GM18505 (cell line): ENCODE measurements around the gene HMCN1.

Experiments
- ATAC-seq: cut with Tn5 transposase; IDR thresholded peaks from one replicate; pipeline ENCODE4 v1.9.1; 2021; ENCODE audit not compliant: unreplicated experiment
- POLR2A ChIP-seq: IDR thresholded peaks from 4 replicates; pipeline ENCODE4 v1.6.1; 2011; ENCODE audit warnings: borderline replicate concordance; ENCODE audit not compliant: insufficient read depth, insufficient read length; ENCODE audit errors: extremely low read depth

Gene HMCN1

DNA sequence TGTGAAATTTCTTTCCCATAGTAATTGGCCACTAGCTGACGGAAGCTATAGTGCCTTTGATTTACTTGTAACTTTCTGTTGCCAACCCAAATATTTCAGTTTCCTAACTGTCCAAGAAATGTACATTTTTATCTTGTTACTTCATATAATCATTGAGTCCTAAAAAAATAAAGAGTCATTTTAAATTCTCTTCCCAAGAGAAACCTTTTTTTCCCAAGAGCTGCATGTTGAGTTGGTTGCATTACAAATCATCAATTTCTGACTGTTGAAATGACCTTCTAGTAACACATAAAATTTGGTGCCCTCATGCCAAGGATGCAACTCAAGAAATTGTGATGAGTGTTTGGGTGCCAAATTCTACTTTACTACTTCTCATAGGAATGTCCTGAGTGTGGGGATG, 61.0 kb downstream of the HMCN1 start:
- no peak for TF ChIP-seq POLR2A
- ATAC-seq: no peak

DNA sequence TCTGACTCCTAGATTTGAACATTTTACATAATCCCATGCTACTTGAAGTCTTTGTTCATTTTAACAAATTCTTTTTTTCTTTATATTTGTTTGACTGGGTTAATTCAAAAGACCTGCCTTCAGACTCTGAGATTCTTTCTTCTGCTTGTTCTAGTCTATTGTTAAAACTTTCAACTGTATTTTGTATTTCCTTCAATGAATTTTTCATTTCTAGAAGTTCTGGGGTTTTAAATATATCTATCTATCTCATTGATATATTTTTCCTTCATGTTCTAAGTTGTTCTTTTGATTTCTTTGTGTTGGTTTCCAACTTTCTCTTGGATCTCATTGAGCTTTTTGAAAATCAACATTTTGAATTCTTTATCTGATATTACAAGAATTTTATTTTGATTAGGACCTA, 64.3 kb downstream of the HMCN1 start:
- no peak for ATAC-seq
- TF ChIP-seq POLR2A: no peak

DNA sequence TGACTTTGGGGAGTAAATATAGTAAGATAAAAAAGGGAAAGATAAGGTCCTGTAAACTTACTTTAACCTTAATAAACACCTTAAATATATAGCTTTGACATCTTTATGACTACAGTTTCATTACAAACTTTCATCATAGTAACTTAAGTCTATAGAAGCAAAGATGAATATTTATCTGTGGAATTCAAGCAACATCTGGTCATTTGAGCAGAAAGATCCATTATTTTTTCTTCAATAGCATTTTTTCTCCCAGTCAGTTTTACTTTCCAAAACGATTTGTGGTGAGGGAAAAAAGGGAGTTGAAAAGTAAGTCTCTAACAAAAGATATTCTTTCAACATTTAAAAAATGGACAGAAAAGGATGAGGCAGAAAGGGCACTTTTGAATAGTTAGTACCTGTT, 69.0 kb downstream of the HMCN1 start:
- no peak for ATAC-seq
- TF ChIP-seq POLR2A: no peak

DNA sequence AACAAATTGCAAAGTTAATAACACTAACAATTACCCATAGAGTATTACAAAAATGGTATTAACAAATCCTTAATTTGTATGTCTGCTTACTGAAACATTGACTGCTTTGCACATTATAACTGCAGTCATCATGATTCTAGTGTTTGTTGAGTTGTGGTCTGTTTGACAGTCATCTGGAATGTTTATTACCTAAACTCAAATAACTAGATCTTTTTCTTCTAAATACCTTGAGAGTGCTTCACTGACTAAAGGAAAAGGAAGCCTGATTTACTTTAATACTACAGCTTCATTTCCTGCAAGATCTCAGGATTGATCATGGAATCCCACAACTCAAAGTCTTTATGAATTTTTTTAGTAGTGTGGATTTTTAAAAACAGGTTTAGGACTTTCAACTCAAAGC, 70.0 kb downstream of the HMCN1 start:
- no peak for TF ChIP-seq POLR2A
- ATAC-seq: no peak

DNA sequence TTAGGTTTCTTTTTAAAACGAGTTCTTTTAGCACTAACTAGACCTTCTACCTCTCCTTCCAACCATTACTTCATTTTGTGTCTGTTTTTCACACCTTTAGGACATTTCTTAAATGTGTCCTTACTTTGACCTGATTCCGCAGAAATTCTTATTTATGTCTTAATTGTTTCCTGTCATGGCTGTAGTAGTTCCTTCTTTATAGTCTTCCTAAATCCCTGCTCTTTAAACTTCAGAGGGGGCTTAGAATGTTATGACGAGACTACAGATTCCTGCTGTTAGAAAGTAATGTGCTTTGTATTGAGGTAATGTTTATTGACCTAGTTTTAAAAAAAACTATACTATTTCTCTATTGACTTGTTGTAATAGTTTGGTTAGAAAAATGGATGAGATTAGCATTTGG, 70.4 kb downstream of the HMCN1 start:
- no peak for ATAC-seq

DNA sequence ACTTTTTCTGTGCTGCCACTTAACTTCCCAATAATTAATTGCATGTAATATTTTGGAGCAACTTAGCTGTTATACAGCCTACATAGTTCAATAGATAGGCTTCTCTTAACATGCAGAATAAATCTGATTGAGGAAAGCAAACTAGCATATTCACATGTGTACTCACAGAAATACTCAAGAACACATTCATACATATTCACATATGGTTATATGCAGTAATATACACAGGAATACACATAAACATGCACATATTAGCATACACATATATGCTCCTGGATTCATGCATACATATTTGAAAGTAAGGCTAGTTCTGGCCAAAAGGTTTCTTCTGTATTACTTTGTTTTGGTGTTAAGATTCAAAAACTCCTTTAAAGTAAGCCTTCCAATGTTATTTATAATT, 73.1 kb downstream of the HMCN1 start:
- ATAC-seq: no peak
- TF ChIP-seq POLR2A: no peak

More for the DNA sequence above, 70.4 kb downstream of the HMCN1 start:
- no peak for TF ChIP-seq POLR2A

DNA sequence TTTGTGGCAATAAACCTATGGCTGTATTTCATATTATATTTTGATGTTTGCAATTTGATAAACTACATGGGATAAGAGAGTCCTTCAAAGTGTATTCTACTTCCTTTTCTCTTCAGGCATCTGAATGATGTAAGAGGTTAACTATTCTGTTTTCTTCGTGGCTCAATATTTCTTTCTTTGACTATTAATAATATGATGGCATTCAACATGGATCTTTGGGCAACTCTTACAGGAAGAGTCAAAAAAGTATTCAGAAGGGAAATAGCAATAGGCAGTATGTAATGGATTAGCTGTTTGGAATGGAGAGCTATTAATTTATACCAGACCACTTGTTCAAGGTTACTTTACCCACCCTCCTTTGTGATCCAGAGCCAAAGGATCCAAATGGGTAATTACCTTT, 74.4 kb downstream of the HMCN1 start:
- TF ChIP-seq POLR2A: no peak
- no peak for ATAC-seq

DNA sequence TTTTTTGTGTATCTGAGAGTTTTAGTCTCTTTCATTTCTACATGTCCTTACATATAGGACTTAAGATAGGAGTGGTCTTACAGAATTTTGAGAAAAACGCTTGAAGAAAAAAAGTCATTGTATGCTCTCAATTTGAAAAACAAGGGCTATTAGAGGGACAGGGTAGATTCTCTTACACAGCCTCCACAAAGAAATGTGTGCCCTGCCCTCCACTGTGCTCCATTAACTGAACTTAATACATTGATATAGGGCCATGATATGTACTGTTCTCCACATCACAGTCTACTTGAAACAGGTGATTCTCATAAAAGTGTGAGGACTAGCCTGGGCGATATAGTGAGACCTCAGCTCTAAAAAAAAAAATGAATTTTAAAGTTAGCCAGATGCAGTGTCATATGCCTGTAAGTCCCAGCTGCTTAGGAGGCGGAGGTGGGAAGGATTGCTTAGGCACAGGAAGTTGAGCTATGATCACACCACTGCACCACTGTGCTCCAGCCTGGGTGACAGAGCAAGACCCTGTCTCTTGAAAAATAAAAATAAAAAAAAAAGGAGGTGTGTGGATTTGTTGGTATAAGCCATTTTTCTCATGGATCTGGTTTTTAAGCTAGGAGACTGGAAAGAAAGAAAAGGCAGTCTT, 77.0 kb downstream of the HMCN1 start:
- ATAC-seq: no peak
- no peak for TF ChIP-seq POLR2A

DNA sequence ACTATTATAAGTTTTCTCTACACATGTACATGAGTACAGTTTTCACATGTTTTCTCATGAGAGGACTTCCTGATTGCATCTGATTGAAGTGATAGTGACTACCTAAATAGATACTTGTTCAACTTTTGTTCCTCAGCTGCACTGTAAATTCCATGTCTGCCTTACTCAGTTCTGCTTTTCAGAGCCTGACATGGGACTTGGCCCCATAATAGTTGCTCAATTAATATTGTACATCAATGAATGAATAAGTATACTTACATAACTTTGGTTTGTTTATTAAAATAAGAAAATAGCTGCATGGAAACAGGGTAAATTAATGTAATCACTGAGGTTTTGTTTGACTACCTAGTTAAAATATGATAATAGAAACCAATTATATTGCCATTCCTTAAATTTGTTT, 78.7 kb downstream of the HMCN1 start:
- TF ChIP-seq POLR2A: no peak
- ATAC-seq: no peak

DNA sequence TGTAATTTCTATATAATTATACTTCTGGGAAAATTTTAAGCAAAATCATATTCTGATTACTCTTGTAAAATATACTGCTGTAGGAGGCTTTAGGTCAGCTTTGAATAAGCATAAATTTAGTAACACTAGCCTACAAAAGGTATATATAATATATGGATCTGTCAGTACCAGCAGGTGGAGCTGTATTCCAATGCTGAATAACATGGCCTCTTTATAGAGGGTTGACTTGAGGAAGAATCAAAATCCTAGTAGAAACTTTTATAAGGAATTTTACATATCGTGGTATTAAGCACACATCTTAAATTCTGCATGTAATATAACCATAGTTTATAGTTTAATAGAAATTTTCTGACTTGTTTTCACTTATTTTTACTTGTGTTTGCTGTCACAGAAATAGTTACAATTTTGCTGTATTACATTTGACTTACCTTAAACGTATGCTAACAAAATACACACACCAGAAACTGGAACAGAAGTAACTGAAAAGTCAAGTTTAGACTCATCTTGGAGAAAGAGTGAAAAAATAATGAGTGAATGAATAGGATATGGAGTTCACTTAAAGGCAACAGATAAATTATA, 79.3 kb downstream of the HMCN1 start:
- no peak for ATAC-seq
- no peak for TF ChIP-seq POLR2A

DNA sequence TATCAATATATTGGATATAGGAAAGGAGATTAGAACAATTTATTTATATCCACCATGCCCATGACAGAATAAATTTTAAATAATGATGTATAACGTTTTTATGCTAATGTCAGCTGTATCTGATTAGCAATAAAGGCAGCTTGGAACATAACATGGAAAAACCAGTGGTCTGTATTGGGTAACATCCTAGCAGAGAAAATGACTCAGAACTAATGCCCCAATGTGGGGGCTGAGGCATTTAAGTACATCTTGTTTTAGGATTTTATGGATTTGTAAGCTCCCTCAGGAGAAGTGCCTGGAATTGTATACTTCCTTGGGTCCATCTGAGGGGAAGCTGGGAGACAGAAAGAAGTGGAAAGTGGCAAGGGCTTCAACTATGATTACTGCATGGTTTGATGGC, 82.3 kb downstream of the HMCN1 start:
- ATAC-seq: no peak
- no peak for TF ChIP-seq POLR2A

DNA sequence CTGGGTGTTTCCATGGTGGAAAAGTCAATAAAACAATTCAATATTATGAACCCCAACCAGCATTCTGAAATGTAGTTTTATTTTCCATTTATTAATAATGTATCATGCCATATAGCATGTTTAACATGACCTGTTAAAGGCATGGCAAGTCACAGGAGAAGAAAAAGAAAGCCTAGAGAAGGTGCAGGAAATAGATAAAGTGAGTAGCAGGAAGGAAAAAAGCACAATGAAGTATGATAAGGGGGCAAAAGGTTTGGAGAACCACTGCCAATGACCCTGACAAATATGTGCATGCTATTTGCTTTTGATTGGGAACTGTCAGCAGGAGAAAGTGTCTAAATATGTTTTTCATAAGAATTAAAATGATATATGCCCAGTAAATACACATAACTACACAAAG, 85.6 kb downstream of the HMCN1 start:
- no peak for TF ChIP-seq POLR2A
- no peak for ATAC-seq

DNA sequence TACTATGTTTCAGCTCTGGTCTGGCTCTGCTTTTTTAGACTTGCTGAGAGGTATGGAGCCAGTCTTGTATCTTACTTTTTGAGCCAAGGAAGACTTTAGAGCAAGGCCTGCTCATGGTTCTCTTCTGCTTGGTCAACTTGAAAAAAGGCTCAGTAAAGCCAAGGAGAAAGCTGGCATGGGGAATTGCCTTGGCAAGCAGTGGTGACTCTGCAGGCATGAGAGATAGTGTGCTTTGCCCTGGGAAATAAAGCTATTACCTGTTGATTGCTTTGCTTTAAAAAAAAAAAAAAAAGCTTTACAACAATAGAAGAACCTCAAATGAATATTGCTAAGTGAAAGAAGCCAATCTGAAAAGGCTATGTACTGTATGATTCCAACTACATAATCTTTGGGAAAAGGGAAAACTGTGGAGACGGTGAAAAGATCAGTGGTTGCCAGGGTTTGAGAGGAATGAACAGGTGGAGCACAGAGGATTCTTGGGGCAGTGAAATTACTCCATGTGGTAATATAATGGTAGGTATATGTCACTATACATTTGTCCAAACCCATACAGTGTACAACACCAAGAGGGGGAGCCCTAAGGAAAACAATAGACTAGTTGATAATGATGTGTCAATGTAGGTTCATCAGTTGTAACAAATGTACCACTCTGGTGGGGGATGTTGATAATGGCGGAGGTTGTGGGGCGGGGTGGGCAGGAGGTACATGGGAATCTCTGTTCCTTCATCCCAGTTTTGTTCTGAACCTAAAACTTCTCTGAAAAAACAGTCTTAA, 87.6 kb downstream of the HMCN1 start:
- TF ChIP-seq POLR2A: no peak
- ATAC-seq: no peak

DNA sequence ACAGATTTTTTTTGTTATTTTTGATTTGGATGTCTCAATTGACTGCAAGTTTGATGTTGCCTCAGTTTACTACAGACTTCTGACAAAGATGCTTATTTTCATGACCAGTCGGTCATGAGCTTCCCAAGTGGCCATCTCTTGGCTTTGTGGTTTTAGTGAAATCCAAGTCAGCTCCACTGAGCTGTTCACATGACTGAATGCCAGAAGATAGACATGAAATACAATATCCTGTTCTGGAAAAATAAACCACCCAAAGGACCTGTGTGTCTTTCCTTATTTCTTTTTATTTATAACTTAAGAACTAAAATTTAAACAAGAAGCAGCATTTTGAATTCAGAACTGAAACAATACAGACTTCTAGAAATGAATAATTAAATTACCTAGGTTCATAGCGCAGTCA, 89.3 kb downstream of the HMCN1 start:
- no peak for ATAC-seq

DNA sequence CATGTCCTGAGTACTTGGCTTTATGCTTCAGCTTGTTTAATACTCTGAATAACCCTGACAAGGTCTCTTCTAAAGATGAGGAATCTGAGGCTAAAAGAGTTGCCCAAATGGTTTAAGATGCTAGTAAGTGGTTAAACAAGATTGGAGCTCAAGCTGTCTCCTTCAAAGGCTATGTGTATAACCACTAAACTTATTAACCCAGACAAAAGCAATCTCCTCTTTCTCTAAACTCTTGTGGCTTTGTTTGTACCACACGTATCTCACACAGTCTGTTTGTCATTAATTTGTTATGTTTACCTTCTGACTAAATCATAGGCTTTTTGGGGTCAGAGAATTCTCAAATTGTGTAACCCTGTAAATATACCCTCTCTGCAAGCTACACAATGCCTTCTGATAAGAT, 89.9 kb downstream of the HMCN1 start:
- no peak for TF ChIP-seq POLR2A
- no peak for ATAC-seq

More for the DNA sequence above, 89.3 kb downstream of the HMCN1 start:
- no peak for TF ChIP-seq POLR2A

DNA sequence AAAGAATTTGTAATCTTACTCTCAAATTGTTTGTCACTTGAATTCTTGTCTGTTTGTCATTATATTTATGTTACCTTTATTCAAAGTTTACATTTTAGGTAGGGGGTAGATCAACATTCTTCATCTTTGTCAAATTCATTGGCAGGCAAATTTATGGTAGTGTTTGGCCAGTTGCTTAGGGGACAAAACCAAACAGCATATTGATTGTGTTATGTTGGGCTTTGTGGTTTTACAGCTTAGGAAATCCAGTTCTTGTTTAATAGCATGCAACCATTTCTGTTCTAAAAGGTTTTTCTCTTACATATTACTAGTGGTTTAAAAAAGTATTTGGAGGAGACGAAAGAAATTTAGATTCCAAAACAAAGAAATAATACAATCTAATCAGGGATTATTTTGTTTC, 91.4 kb downstream of the HMCN1 start:
- no peak for ATAC-seq
- TF ChIP-seq POLR2A: no peak
